Uterus (tissue), 4 donors: ENCODE measurements around the gene PARD3. TPM values are rescaled to one million over a fixed set of nuclear protein-coding genes. Genes with fewer than 3 reads are reported as not detected.

Source experiments
- DNase-seq, 2 donors: peaks; one replicate each; pipeline ENCODE4 v3.0.0-alpha.2; 2019 to 2020
- H3K27ac ChIP-seq, 2 donors: fragments of 200-600 bp; sonication (generic); 1 replicate in 1 of 2; 2 replicates in 1 of 2; pipeline ENCODE4 v1.5.1; 2016 to 2018
- H3K27me3 ChIP-seq, 2 donors: fragments of 200-600 bp; sonication (generic); one replicate each; pipeline ENCODE4 v1.5.1; 2018 to 2019; ENCODE audit warnings: control low read depth in 1 of 2
- H3K36me3 ChIP-seq, 2 donors: fragments of 200-600 bp; sonication (generic); one replicate each; pipeline ENCODE4 v1.5.1; 2019; ENCODE audit warnings: control low read depth in 1 of 2
- H3K4me1 ChIP-seq, 2 donors: fragments of 200-600 bp; sonication (generic); one replicate each; pipeline ENCODE4 v1.5.1; 2018 to 2019; ENCODE audit warnings: control low read depth in 1 of 2
- H3K4me3 ChIP-seq, 2 donors: fragments of 200-600 bp; sonication (generic); 1 replicate in 1 of 2; 2 replicates in 1 of 2; pipeline ENCODE4 v1.5.1; 2018 to 2019; ENCODE audit warnings: mild to moderate bottlenecking in 1 of 2
- H3K9me3 ChIP-seq, 2 donors: fragments of 200-600 bp; sonication (generic); one replicate each; pipeline ENCODE4 v1.5.1; 2019; ENCODE audit warnings: control low read depth in 1 of 2
- POLR2A ChIP-seq, 2 donors: fragments of 450-650 bp; IDR thresholded peaks; one replicate each; pipeline ENCODE4 v1.6.1; 2016; ENCODE audit warnings: antibody characterized with exemption in 2 of 2, mild to moderate bottlenecking in 1 of 2, moderate library complexity in 1 of 2
- intact Hi-C: fragments of 100-400 bp; cut with DNase I; formaldehyde crosslinking; loops from one replicate; pipeline ENCODE4 v1.15.1; 2023; ENCODE audit warnings: low total_unique reads
- total RNA-seq, 4 donors: library from RNA; depleted of rRNA in 3 of 4; stranded (reverse); fragments of >200 nt in 3 of 4; gene quantifications; one replicate each; pipeline versions ENCODE4 v1.1.0 to v1.2.4, GENCODE V29; 2014 to 2023
- TF ChIP-seq, protein P1 (sequence below), 4 experiments: fragments of 200-600 bp in 2 of 4; fragments of 450-650 bp in 2 of 4; sonication (generic) in 2 of 4; IDR thresholded peaks; one replicate each; pipeline ENCODE4 v1.5.1; 2016 to 2019; ENCODE audit warnings: antibody characterized with exemption in 4 of 4, mild to moderate bottlenecking in 2 of 4, moderate library complexity in 1 of 4
- donor health status: DM: yes; HTN: yes; CAD: no.

The PARD3 gene
- total RNA-seq, 4 donors from 2014 or later: 42.1 to 96.1 (median 51.5) TPM

DNA sequence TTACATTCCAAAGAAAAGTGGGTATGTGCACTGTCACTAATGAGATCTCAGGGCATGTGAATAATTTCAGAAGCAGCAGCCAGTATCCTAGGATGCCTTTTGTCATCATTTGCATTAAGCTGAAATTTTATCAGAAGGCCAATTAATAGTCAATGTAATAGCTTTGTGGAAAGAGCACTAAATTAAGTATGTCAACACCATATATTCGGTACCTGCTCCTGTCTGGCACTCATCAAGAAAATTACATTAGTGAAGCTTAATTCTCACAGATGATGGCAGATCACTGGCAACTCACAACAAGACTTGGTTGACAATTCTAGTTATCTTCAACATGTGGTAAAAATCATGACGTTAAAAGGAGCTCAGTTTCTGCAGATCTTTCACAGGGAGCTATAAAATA lies 271.4 kb downstream of the PARD3 start:
- no peak for DNase-seq
- Histone ChIP-seq H3K4me1 (no peaks in the 10 kb centered on the region), H3K27me3 (no peaks in the 10 kb centered on the region), H3K27ac (no peak overlapping the region), H3K9me3 (no peaks in the 10 kb centered on the region), H3K36me3 (no peaks in the 10 kb centered on the region), H3K4me3 (no peak overlapping the region)
- TF ChIP-seq, protein P1, sequence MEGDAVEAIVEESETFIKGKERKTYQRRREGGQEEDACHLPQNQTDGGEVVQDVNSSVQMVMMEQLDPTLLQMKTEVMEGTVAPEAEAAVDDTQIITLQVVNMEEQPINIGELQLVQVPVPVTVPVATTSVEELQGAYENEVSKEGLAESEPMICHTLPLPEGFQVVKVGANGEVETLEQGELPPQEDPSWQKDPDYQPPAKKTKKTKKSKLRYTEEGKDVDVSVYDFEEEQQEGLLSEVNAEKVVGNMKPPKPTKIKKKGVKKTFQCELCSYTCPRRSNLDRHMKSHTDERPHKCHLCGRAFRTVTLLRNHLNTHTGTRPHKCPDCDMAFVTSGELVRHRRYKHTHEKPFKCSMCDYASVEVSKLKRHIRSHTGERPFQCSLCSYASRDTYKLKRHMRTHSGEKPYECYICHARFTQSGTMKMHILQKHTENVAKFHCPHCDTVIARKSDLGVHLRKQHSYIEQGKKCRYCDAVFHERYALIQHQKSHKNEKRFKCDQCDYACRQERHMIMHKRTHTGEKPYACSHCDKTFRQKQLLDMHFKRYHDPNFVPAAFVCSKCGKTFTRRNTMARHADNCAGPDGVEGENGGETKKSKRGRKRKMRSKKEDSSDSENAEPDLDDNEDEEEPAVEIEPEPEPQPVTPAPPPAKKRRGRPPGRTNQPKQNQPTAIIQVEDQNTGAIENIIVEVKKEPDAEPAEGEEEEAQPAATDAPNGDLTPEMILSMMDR (IDR thresholded peaks at IDR 0.05): no peak
- intact Hi-C loops: no loop called here

DNA sequence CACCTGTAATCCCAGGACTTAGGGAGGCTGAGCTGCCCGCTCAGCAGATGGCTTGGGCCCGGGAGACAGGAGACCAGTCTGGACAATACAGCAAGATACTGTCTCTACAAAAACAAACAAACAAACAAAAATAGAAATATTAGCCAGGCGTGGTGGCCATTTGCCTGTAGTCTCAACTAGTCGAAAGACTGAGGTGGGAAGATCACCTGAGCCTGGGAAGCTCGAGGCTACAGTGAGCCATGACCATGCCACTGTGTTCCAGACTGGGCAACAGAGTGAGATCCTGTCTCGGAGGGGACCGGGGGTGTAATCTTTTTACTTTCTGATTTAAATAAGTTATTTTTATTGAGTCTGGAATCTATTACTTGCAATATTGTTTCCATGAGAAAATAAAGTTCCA lies 274.6 kb downstream of the PARD3 start:
- no peak overlapping the region for H3K4me3 ChIP-seq
- H3K4me1 ChIP-seq: no peaks in the 10 kb centered on the region
- H3K27ac ChIP-seq: no peak overlapping the region
- intact Hi-C loops: no loop called here
- H3K27me3 ChIP-seq: no peaks in the 10 kb centered on the region
- no peaks in the 10 kb centered on the region for H3K9me3 ChIP-seq
- no peaks in the 10 kb centered on the region for H3K36me3 ChIP-seq
- TF ChIP-seq POLR2A (IDR thresholded peaks at IDR 0.05): no peak
- TF ChIP-seq, protein P1 (IDR thresholded peaks at IDR 0.05): no peak
- DNase-seq: no peak

DNA sequence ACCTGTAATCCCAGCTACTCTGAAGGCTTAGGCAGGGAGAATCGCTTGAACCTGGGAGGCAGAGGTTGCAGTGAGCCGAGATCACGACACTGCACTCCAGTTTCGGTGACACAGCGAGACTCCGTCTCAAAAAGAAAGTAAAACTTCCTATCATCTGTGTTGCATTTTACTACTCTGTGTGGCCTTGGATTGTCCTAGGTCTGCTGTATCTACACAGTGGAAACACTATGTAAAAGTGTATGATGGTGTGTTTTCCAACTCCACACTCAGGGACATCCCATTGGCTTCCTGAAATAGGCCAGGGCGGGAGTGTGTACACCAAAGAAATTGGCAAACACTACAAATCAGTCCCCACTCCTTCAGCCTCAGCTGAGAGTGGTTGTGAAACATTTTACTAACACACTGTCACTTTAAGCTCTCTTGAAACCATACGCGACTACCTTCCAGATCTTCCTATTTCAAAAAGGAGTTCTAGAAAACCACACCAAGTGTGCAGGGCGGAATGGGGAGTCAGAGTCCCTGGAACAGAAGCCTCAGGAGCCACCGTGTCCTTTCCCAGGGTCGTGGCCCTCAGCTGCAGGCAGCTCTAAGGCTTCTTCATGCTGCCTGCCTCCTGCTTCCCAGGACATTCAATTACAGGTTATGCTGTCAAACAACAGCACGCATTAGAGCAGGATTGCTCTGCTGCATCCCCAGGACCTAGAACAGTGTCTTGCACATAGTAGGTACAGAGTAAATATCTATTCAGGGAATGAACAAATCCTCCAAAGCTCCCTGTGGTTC lies 275.4 kb downstream of the PARD3 start:
- no peak overlapping the region for H3K27ac ChIP-seq
- TF ChIP-seq POLR2A (IDR thresholded peaks at IDR 0.05): no peak
- TF ChIP-seq, protein P1 (IDR thresholded peaks at IDR 0.05): no peak
- no peak for DNase-seq
- H3K27me3 ChIP-seq: no peaks in the 10 kb centered on the region
- intact Hi-C loops: no loop called here
- H3K4me3 ChIP-seq: no peak overlapping the region
- H3K36me3 ChIP-seq: no peaks in the 10 kb centered on the region
- H3K9me3 ChIP-seq: no peaks in the 10 kb centered on the region
- H3K4me1 ChIP-seq: no peaks in the 10 kb centered on the region

DNA sequence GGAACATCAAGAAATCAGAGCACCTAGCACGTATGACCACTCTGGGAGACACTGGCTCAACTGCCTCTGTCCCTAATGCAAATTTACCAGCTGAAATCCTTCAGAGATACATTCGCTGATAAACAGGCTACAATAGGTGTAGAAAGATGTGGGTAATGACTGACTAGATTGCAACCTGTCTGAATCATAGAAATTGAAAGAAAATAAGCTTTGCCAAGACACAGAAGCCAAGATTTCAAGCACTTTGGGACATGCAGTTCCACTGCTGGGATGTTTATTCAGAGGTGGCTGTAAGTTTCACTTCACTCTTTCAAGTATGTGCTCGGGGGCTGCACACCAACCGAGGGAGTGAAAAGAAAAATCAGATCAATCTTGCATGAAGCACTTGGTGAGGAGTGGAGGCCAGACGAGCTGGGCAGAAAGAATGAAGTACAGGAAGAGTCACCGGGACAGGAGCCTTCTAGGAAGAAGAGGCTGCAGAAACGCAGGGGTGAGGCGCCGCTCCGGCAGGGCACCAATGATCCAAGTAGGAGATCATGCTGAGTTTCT lies 276.7 kb downstream of the PARD3 start:
- no peaks in the 10 kb centered on the region for H3K36me3 ChIP-seq
- H3K9me3 ChIP-seq: no peaks in the 10 kb centered on the region
- no peaks in the 10 kb centered on the region for H3K27me3 ChIP-seq
- intact Hi-C loops: no loop called here
- no peak overlapping the region for H3K27ac ChIP-seq
- DNase-seq: no peak
- no peak for TF ChIP-seq POLR2A (IDR thresholded peaks at IDR 0.05)
- H3K4me3 ChIP-seq: no peak overlapping the region
- no peaks in the 10 kb centered on the region for H3K4me1 ChIP-seq

DNA sequence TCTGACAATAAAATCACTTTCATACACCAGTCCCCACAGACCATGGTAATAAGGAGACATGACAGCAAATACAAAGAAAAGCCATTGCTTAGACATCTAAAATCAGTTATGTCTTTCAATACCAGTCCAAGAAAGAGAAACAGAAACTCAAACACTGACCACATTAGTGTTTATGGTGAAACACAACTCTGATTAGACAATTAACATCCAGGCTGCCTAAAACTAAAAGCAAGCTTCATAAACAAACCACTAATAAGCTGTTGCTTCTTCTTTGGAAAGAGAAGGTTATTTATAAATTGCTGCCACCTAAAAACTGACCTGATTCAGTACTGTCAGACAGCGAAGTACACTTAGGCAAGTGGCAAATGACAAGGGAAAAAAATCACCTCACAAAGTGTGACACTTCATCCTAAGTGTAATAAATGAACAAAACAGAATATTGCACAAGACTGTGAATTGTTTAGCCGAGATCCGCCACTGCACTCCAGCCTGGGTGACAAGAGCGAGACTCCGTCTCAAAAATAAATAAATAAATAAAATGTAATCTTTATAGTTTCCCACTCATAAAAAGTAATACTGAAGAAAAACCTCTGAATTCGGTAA lies 277.4 kb downstream of the PARD3 start:
- Histone ChIP-seq H3K4me1 (no peaks in the 10 kb centered on the region), H3K9me3 (no peaks in the 10 kb centered on the region), H3K27ac (no peak overlapping the region), H3K27me3 (no peaks in the 10 kb centered on the region), H3K4me3 (no peak overlapping the region), H3K36me3 (no peaks in the 10 kb centered on the region)
- DNase-seq: no peak
- TF ChIP-seq, protein P1 (IDR thresholded peaks at IDR 0.05): no peak
- TF ChIP-seq POLR2A (IDR thresholded peaks at IDR 0.05): no peak
- intact Hi-C loops: no loop called here
